Calu3 (cell line): Measurements from ENCODE around the gene SEMA5A. TPM values are rescaled to one million over a fixed set of nuclear protein-coding genes. Genes with fewer than 3 reads are reported as not detected.
"Not testable (repeated sequence)": the region's sequence is repeated elsewhere in the genome, so short reads cannot be mapped to it uniquely, and the experiment has no call there.

Experiments
- BruUV-seq: library from RNA; stranded (reverse); fragments of 400-500 nt; replicated peaks from 2 replicates; lab custom pipeline; 2021; lab: Mats Ljungman, UMichigan
- CTCF ChIA-PET: fragments of 300-600 bp; sonication (Branson Sonifier 250); formaldehyde crosslinking; loops from one replicate; lab custom pipeline; 2022; ENCODE audit warnings: antibody characterized with exemption; lab: Charles Lee
- DNase-seq: peaks from one replicate; pipeline ENCODE4 v3.0.0; 2022
- H3K27ac Mint-ChIP-seq: one replicate; pipeline ENCODE4 v1.8.0; 2022; ENCODE audit warnings: mixed read lengths; ENCODE audit not compliant: unreplicated experiment
- H3K27me3 Mint-ChIP-seq: one replicate; pipeline ENCODE4 v1.8.0; 2022; ENCODE audit warnings: mixed read lengths; ENCODE audit not compliant: unreplicated experiment
- H3K36me3 Mint-ChIP-seq: one replicate; pipeline ENCODE4 v1.8.0; 2022; ENCODE audit warnings: mild to moderate bottlenecking, moderate library complexity, mixed read lengths; ENCODE audit not compliant: insufficient read depth, unreplicated experiment
- H3K4me1 Mint-ChIP-seq: one replicate; pipeline ENCODE4 v1.8.0; 2022; ENCODE audit warnings: mild to moderate bottlenecking, low read depth, mixed read lengths; ENCODE audit not compliant: unreplicated experiment
- H3K4me3 Mint-ChIP-seq: one replicate; pipeline ENCODE4 v1.8.0; 2022; ENCODE audit warnings: mild to moderate bottlenecking, low read depth, moderate library complexity, mixed read lengths; ENCODE audit not compliant: unreplicated experiment
- H3K9me3 Mint-ChIP-seq: one replicate; pipeline ENCODE4 v1.8.0; 2022; ENCODE audit warnings: low read depth, mixed read lengths; ENCODE audit not compliant: unreplicated experiment
- intact Hi-C: fragments of 100-400 bp; cut with micrococcal nuclease; formaldehyde crosslinking; loops from one replicate; pipeline ENCODE4 v1.10.0; 2022; ENCODE audit not compliant: unreplicated experiment
- total RNA-seq: library from RNA; stranded (reverse); gene quantifications from 2 replicates; pipeline ENCODE4 v1.2.3, GENCODE V29; 2022
- TF ChIP-seq, protein P1 (sequence below): fragments of 200-600 bp; IDR thresholded peaks from one replicate; pipeline ENCODE4 v1.8.0; 2022; ENCODE audit warnings: antibody characterized with exemption; ENCODE audit not compliant: unreplicated experiment

SEMA5A gene
- total RNA-seq, 1 experiment from 2014 or later, result 0.52 TPM

DNA sequence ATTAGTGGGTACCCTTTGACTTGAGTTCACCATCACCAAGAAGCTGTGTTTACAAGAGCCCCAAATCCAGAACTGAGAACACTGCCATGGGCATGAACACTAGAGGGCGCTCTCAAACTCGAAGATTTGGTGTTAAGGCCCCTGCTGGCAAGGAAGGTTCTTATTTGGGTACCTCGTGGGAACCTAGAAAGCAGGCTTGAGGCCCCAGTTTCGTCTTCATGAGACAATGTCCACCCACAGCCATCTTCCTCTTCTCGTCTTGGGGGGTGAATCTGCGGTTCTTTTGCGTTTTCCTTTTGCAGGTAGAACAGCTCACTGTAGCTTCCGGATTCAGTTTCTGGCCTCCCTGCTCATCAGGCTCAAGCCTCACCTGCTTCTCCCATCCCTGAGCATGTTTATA lies 184.0 kb downstream of the SEMA5A start:
- peaks cover 9% of the 10 kb centered on the region for H3K9me3 Mint-ChIP-seq
- no TSS peak for BruUV-seq
- no peaks in the 10 kb centered on the region for H3K4me1 Mint-ChIP-seq
- H3K27me3 Mint-ChIP-seq, result no peaks in the 10 kb centered on the region
- CTCF ChIA-PET, result no interaction called here
- no peak for DNase-seq
- no peak overlapping the region for H3K27ac Mint-ChIP-seq
- no peak overlapping the region for H3K4me3 Mint-ChIP-seq
- H3K36me3 Mint-ChIP-seq, result no peaks in the 10 kb centered on the region
- TF ChIP-seq, protein P1, sequence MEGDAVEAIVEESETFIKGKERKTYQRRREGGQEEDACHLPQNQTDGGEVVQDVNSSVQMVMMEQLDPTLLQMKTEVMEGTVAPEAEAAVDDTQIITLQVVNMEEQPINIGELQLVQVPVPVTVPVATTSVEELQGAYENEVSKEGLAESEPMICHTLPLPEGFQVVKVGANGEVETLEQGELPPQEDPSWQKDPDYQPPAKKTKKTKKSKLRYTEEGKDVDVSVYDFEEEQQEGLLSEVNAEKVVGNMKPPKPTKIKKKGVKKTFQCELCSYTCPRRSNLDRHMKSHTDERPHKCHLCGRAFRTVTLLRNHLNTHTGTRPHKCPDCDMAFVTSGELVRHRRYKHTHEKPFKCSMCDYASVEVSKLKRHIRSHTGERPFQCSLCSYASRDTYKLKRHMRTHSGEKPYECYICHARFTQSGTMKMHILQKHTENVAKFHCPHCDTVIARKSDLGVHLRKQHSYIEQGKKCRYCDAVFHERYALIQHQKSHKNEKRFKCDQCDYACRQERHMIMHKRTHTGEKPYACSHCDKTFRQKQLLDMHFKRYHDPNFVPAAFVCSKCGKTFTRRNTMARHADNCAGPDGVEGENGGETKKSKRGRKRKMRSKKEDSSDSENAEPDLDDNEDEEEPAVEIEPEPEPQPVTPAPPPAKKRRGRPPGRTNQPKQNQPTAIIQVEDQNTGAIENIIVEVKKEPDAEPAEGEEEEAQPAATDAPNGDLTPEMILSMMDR, result no peak
- intact Hi-C loops, result no loop called here

DNA sequence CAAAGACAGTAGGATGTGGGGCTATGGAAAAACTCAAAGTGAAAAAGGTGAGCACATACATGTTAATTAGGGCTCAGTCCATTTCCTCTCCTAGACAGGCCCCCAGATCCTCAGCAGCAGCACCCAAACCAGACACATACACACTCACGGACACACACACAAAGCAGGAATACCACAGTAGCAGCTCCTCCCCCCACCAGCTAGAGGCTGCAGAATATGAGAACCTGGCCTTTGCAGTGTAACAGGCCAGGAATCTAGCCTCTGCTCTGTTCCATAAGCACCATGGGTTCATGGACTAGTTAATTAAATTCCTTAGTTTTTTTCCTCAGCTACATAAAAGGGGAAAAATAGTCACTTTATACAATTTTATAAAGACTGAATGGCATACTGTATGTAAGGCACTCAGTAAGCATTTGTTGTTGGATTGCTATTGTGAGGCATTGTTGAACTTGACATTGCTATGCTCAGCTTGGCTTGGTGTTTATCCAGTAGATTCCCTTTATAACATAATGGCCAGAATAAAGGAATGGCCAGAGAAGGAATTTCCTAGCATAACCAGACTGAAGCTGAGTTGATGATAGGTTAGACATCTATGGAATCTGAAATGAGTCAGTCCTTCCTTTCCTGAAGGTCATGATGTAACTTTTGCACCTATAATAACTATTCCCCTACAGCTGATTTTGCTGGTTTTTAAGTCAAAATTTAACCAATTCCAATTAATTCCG lies 186.8 kb downstream of the SEMA5A start:
- no peaks in the 10 kb centered on the region for H3K36me3 Mint-ChIP-seq
- CTCF ChIA-PET, result no interaction called here
- H3K4me1 Mint-ChIP-seq, result no peaks in the 10 kb centered on the region
- H3K27me3 Mint-ChIP-seq, result no peaks in the 10 kb centered on the region
- intact Hi-C loops, result no loop called here
- no peak overlapping the region for H3K4me3 Mint-ChIP-seq
- no peak for DNase-seq
- TF ChIP-seq, protein P1, result no peak
- H3K27ac Mint-ChIP-seq, result no peak overlapping the region
- BruUV-seq, result no TSS peak
- H3K9me3 Mint-ChIP-seq, result peaks cover 20% of the 10 kb centered on the region

DNA sequence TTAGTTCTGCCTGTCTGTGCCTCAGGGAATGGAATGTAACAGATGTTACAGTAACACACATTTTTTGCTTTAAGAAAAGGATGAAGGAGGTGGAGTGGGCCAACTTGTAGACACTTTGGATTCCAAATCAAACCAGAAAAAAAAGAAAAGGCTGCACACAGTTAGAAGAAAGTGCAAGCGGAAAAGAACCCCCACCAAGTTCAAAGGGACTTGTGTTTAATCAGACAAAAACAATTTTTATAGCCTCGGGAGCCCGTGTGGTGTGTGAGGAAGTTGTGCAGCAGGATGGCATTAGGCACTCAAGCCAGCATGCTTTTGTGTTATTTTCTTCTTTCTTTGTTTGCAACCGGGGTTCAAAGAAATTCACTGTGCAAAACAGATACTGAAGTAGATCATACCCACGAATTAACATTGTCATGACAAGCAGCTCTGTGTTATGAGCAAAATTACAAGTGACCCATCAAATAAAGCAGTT lies 189.5 kb downstream of the SEMA5A start:
- no peak overlapping the region for H3K27ac Mint-ChIP-seq
- no peak overlapping the region for H3K4me3 Mint-ChIP-seq
- BruUV-seq, result no TSS peak
- CTCF ChIA-PET, result no interaction called here
- no peak for DNase-seq
- TF ChIP-seq, protein P1, result no peak
- no peaks in the 10 kb centered on the region for H3K36me3 Mint-ChIP-seq
- H3K27me3 Mint-ChIP-seq, result no peaks in the 10 kb centered on the region
- H3K4me1 Mint-ChIP-seq, result no peaks in the 10 kb centered on the region
- peaks cover 22% of the 10 kb centered on the region for H3K9me3 Mint-ChIP-seq
- intact Hi-C loops, result no loop called here

DNA sequence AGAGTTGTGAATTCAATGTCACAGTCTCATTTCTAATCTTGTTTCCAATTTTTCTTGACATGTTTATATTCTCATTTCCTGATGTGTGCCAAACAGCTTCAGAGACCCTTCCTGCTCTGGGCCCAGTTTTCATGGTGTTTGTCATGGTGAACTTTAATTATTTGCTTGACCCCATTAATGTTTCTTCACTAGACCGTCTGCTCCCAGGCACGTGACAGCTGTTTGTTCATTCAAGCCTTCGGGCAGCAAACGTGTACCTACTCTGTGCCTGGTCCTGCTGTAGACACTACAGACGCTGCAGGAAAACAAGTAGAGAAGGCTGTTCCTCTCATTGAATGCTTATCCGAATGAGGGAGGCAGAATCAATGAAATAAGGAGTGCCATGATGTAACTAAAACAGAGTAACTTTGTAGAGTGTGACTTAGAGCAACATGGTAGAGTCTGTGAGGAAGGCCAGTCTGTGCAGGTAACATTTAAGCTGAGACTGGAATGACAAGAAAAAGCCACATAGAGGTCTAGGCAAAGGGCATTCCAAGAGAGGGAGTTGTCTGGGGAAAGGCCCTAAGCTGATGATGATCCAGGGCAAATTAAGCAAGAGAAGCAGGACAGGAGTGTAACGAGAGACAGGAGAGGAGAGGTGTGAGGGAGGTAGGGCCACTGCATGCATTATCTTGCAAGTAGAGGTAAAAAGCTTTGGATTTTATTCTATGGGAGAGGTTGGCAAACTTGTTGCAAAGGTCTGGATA lies 191.4 kb downstream of the SEMA5A start:
- DNase-seq, result no peak
- CTCF ChIA-PET, result no interaction called here
- no peak overlapping the region for H3K4me3 Mint-ChIP-seq
- BruUV-seq, result no TSS peak
- no peaks in the 10 kb centered on the region for H3K27me3 Mint-ChIP-seq
- H3K36me3 Mint-ChIP-seq, result no peaks in the 10 kb centered on the region
- intact Hi-C loops, result no loop called here
- H3K4me1 Mint-ChIP-seq, result no peaks in the 10 kb centered on the region
- no peak overlapping the region for H3K27ac Mint-ChIP-seq
- H3K9me3 Mint-ChIP-seq, result peaks cover 22% of the 10 kb centered on the region
- TF ChIP-seq, protein P1, result no peak

DNA sequence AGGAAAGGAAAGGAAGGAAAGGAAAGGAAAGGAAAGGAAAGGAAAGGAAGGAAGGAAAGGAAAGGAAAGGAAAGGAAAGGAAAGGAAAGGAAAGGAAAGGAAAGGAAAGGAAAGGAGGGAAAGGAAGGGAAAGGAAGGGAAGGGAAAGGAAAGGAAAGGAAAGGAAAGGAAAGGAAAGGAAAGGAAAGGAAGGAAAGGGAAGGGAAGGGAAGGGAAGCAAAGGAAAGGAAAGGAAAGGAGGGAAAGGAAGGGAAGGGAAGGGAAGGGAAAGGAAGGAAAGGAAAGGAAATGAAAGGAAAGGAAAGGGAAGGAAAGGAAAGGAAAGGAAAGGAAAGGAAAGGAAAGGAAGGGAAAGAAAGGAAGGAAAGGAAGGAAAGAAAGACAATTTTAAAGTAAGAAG lies 192.8 kb downstream of the SEMA5A start:
- H3K9me3 Mint-ChIP-seq, result peaks cover 18% of the 10 kb centered on the region
- intact Hi-C loops, DNase-seq, H3K36me3 Mint-ChIP-seq, H3K27me3 Mint-ChIP-seq, BruUV-seq, CTCF ChIA-PET, H3K27ac Mint-ChIP-seq, H3K4me1 Mint-ChIP-seq, H3K4me3 Mint-ChIP-seq: not testable (repeated sequence)
